ENCODE measurements around the gene CLOCK. TPM values are rescaled to one million over a fixed set of nuclear protein-coding genes. Genes with fewer than 3 reads are reported as not detected.

Gene CLOCK
- total and polyA plus RNA-seq, 2 of the 8 experiments (the other 6 are each of a cell fraction or from before 2014, with no cell fraction given) = 7.7 to 24.2 TPM

GRCh38 chr4:55510685-55511084 lies 36.0 kb downstream of the CLOCK start:
- ChIA-PET POLR2A (ENCODE audit: partially characterized antibody) (interaction anchor here (0.5 kb wide), 1 partner anchor 351 kb away, joined by 3 read pairs; no protein-coding TSS in a partner anchor), CTCF (ENCODE audit: partially characterized antibody) (no interaction called here)
- Histone ChIP-seq H3K79me2 (ENCODE audit: control insufficient read depth in 1 of 2, insufficient read depth in 2 of 2, low read length in 2 of 2) (peaks cover 0 to 23% of the 10 kb centered on the region in 2 experiments; a peak in 3 of 4 replicates), H3K14ac (ENCODE audit: insufficient read length) (no peak overlapping the region), H3K4me3 (ENCODE audit: extremely low read depth in 1 of 4, insufficient read depth in 2 of 4, low read depth in 3 of 4, low read length in 4 of 4) (no peak overlapping the region), H3K79me1 (ENCODE audit: low read depth, low read length) (no peaks in the 10 kb centered on the region), H2BK5ac (ENCODE audit: low read depth, low read length) (no peak overlapping the region), H2BK12ac (ENCODE audit: low read depth, low read length) (no peak overlapping the region), H3K27me3 (replicated peaks in 1 of 4; ENCODE audit: control insufficient read depth in 3 of 4, extremely low read depth in 1 of 4, insufficient read depth in 3 of 4, low read length in 3 of 4) (no peaks in the 10 kb centered on the region), H3K36me3 (ENCODE audit: control insufficient read depth in 2 of 4, insufficient read depth in 4 of 4, low read length in 3 of 4) (peaks cover 0 to 12% (median 0%) of the 10 kb centered on the region in 4 experiments; a peak in 1 of 8 replicates), H3K27ac (ENCODE audit: low read depth, low read length) (no peak overlapping the region), H3K23me2 (ENCODE audit: low read depth, low read length) (no peaks in the 10 kb centered on the region), H3K4me2 (ENCODE audit: insufficient read depth in 1 of 2, low read depth in 2 of 2, low read length in 2 of 2) (no peak overlapping the region), H4K20me1 (replicated peaks in 1 of 2; ENCODE audit: control insufficient read depth in 1 of 2, insufficient read depth in 2 of 2, low read length in 2 of 2) (no peaks in the 10 kb centered on the region), H3K9me3 (ENCODE audit: insufficient read depth in 2 of 2, low read depth in 1 of 2, low read length in 1 of 2) (no peaks in the 10 kb centered on the region), H4K5ac (ENCODE audit: insufficient read length, low read depth, low read length) (no peak overlapping the region), H4K91ac (replicated peaks; ENCODE audit: insufficient read length, low read length) (no peak overlapping the region), H2AK5ac (ENCODE audit: low read depth, low read length) (no peak overlapping the region), H4K8ac (ENCODE audit: extremely low read depth, insufficient read depth, low read length) (no peak overlapping the region), H3K23ac (ENCODE audit: insufficient read length) (no peak overlapping the region), H3K9ac (replicated peaks in 1 of 4; ENCODE audit: extremely low read depth in 1 of 4, low read depth in 3 of 4, low read length in 3 of 4) (no peak overlapping the region), H2AFZ (ENCODE audit: low read length) (no peak overlapping the region), H2BK15ac (ENCODE audit: low read length) (no peak overlapping the region), H2BK20ac (ENCODE audit: low read length) (no peak overlapping the region), H3K4me1 (replicated peaks in 1 of 4; ENCODE audit: control insufficient read depth in 3 of 4, insufficient read depth in 4 of 4, low read length in 3 of 4) (no peaks in the 10 kb centered on the region), H3K56ac (replicated peaks; ENCODE audit: insufficient read length, low read depth, low read length) (no peak overlapping the region), H2BK120ac (replicated peaks; ENCODE audit: low read depth, low read length) (no peak overlapping the region), H3K18ac (ENCODE audit: extremely low read depth, low read length) (no peak overlapping the region), H3K4ac (replicated peaks; ENCODE audit: insufficient read length, low read depth, low read length) (no peak overlapping the region)
- DNase-seq (ENCODE audit: low read depth in 1 of 2, low spot score in 2 of 2) (no peak), FAIRE-seq (no peak)
- no peak for TF ChIP-seq BACH1 (IDR thresholded peaks at IDR 0.05; ENCODE audit: low read length)
- TF ChIP-seq YY1 (IDR thresholded peaks at IDR 0.05; ENCODE audit: low read depth, low read length) = no peak
- no peak for TF ChIP-seq HDAC2 (IDR thresholded peaks at IDR 0.05; ENCODE audit: borderline replicate concordance in 1 of 2, low read depth in 2 of 2, low read length in 2 of 2)
- no peak for TF ChIP-seq CTCF (IDR thresholded peaks at IDR 0.05; ENCODE audit: control extremely low read depth in 1 of 3, insufficient read depth in 1 of 3, low read depth in 1 of 3, low read length in 3 of 3)

All from H1 (cell line).